CD4-positive, alpha-beta T cell treated with Interleukin-6 at 100 ng/mL for 8 hours (primary cell): ENCODE data around the gene GRHL3.
"Not testable (repeated sequence)": the region's sequence is repeated elsewhere in the genome, so short reads cannot be mapped to it uniquely, and the experiment has no call there.

Experiments used
- DNase-seq: peaks from one replicate; pipeline ENCODE4 v3.0.0-alpha.2; 2020; ENCODE audit warnings: mixed read lengths, low spot score

GRHL3 gene

GRCh38 chr1:24319312-24319863, at the start of gene GRHL3:
Gene GRHL3 (plus strand): TSS chr1:24319357. CDS start chr1:24319552, 195 bp downstream.
- DNase-seq, result peak; percentile 19

- not testable (repeated sequence) for DNase-seq
Measured at GRCh38 chr1:24274203-24275103, 44.7 kb upstream of the GRHL3 start.

GRCh38 chr1:24275104-24275410, 44.1 kb upstream of the GRHL3 start:
- no peak for DNase-seq

GRCh38 chr1:24275510-24275909, 43.6 kb upstream of the GRHL3 start:
- DNase-seq, result no peak

- DNase-seq, result no peak
Measured at GRCh38 chr1:24276791-24277190, 42.4 kb upstream of the GRHL3 start.

- DNase-seq, result no peak
Measured at GRCh38 chr1:24277420-24278169, 41.6 kb upstream of the GRHL3 start.

GRCh38 chr1:24278726-24279125, 40.4 kb upstream of the GRHL3 start:
- no peak for DNase-seq

GRCh38 chr1:24279590-24280232, 39.4 kb upstream of the GRHL3 start:
- DNase-seq, result no peak

GRCh38 chr1:24281591-24281990, 37.6 kb upstream of the GRHL3 start:
- no peak for DNase-seq

- DNase-seq, result no peak
Measured at GRCh38 chr1:24282491-24282890, 36.7 kb upstream of the GRHL3 start.

- DNase-seq, result no peak
Measured at GRCh38 chr1:24283326-24284155, 35.6 kb upstream of the GRHL3 start.

- DNase-seq, result no peak
Measured at GRCh38 chr1:24284156-24284471, 35.0 kb upstream of the GRHL3 start.

- no peak for DNase-seq
Measured at GRCh38 chr1:24285231-24285630, 33.9 kb upstream of the GRHL3 start.

- DNase-seq, result no peak
Measured at GRCh38 chr1:24286246-24287010, 32.7 kb upstream of the GRHL3 start.

- not testable (repeated sequence) for DNase-seq
Measured at GRCh38 chr1:24287779-24288178, 31.4 kb upstream of the GRHL3 start.

GRCh38 chr1:24288479-24288878, 30.7 kb upstream of the GRHL3 start:
- DNase-seq, result no peak

GRCh38 chr1:24289937-24290595, 29.1 kb upstream of the GRHL3 start:
- no peak for DNase-seq

- DNase-seq, result no peak
Measured at GRCh38 chr1:24290933-24291487, 28.1 kb upstream of the GRHL3 start.

GRCh38 chr1:24292103-24292502, 27.1 kb upstream of the GRHL3 start:
- DNase-seq, result no peak

GRCh38 chr1:24292887-24293286, 26.3 kb upstream of the GRHL3 start:
- no peak for DNase-seq
